ENCODE data around the gene TRIM15.
"Not testable (repeated sequence)": the region's sequence is repeated elsewhere in the genome, so short reads cannot be mapped to it uniquely, and the experiment has no call there.

Gene TRIM15

GRCh38 chr6:30160008-30160784 is 3.1 kb upstream of the TRIM15 start:
- TF ChIP-seq PAX5 (IDR thresholded peaks at IDR 0.05; ENCODE audit: insufficient read depth, low read length, severe bottlenecking) (no peak), POLR2AphosphoS5 (IDR thresholded peaks at IDR 0.05; ENCODE audit: low read depth, low read length) (no peak), TAF1 (IDR thresholded peaks at IDR 0.05; ENCODE audit: low read depth, low read length) (no peak), POLR2A (IDR thresholded peaks at IDR 0.05; ENCODE audit: low read depth, low read length) (no peak), POU2F2 (IDR thresholded peaks at IDR 0.05; ENCODE audit: low read depth, low read length) (no peak), SPI1 (IDR thresholded peaks at IDR 0.05; ENCODE audit: low read depth, low read length) (no peak)
- DNase-seq (ENCODE audit: insufficient read length, low spot score) (no peak), FAIRE-seq (no peak)

- no peak for TF ChIP-seq POLR2AphosphoS5 (IDR thresholded peaks at IDR 0.05; ENCODE audit: low read depth, low read length)
- FAIRE-seq = no peak
- no peak for DNase-seq (ENCODE audit: insufficient read length, low spot score)
These were observed 2.4 kb upstream of the TRIM15 start, which contains the start of gene TRIM10 for GRCh38 chr6:30160785-30161531. TSS of gene TRIM10 (minus strand) at chr6:30161211. CDS start at chr6:30160858, 353 bp downstream.

GRCh38 chr6:30162265-30163089 is 869 bp upstream of the TRIM15 start:
- TF ChIP-seq TAF1 (IDR thresholded peaks at IDR 0.05; ENCODE audit: low read depth, low read length) (no peak), POLR2AphosphoS5 (IDR thresholded peaks at IDR 0.05; ENCODE audit: low read depth, low read length) (no peak), PAX5 (IDR thresholded peaks at IDR 0.05; ENCODE audit: insufficient read depth, low read length, severe bottlenecking) (no peak), POU2F2 (IDR thresholded peaks at IDR 0.05; ENCODE audit: low read depth, low read length) (no peak), POLR2A (IDR thresholded peaks at IDR 0.05; ENCODE audit: low read depth, low read length) (no peak), SPI1 (IDR thresholded peaks at IDR 0.05; ENCODE audit: low read depth, low read length) (no peak)
- no peak for FAIRE-seq

GRCh38 chr6:30163918-30164654 is 740 bp downstream of the TRIM15 start:
- no peak for TF ChIP-seq POLR2AphosphoS5 (IDR thresholded peaks at IDR 0.05; ENCODE audit: low read depth, low read length)
- no peak for TF ChIP-seq PAX5 (IDR thresholded peaks at IDR 0.05; ENCODE audit: insufficient read depth, low read length, severe bottlenecking)
- no peak for TF ChIP-seq POLR2A (IDR thresholded peaks at IDR 0.05; ENCODE audit: low read depth, low read length)
- TF ChIP-seq TAF1 (IDR thresholded peaks at IDR 0.05; ENCODE audit: low read depth, low read length) = no peak
- no peak for TF ChIP-seq POU2F2 (IDR thresholded peaks at IDR 0.05; ENCODE audit: low read depth, low read length)
- no peak for TF ChIP-seq SPI1 (IDR thresholded peaks at IDR 0.05; ENCODE audit: low read depth, low read length)
- DNase-seq (ENCODE audit: insufficient read length, low spot score) (no peak), FAIRE-seq (no peak)

More at GRCh38 chr6:30162265-30163089, 869 bp upstream of the TRIM15 start:
- DNase-seq (ENCODE audit: insufficient read length, low spot score) = no peak

- FAIRE-seq = no peak
- no peak for TF ChIP-seq TAF1 (IDR thresholded peaks at IDR 0.05; ENCODE audit: low read depth, low read length)
- no peak for TF ChIP-seq PAX5 (IDR thresholded peaks at IDR 0.05; ENCODE audit: insufficient read depth, low read length, severe bottlenecking)
- TF ChIP-seq POU2F2 (IDR thresholded peaks at IDR 0.05; ENCODE audit: low read depth, low read length) = no peak
- TF ChIP-seq POLR2A (IDR thresholded peaks at IDR 0.05; ENCODE audit: low read depth, low read length) = no peak
- TF ChIP-seq SPI1 (IDR thresholded peaks at IDR 0.05; ENCODE audit: low read depth, low read length) = no peak
- no peak for DNase-seq (ENCODE audit: insufficient read length, low spot score)
These were observed 1.4 kb downstream of the TRIM15 start for GRCh38 chr6:30164714-30165113.

- FAIRE-seq; DNase-seq (ENCODE audit: insufficient read length, low spot score): not testable (repeated sequence)
These were observed 1.9 kb downstream of the TRIM15 start for GRCh38 chr6:30165238-30165637.

GRCh38 chr6:30167101-30167500 is 3.8 kb downstream of the TRIM15 start:
- TF ChIP-seq POU2F2 (IDR thresholded peaks at IDR 0.05; ENCODE audit: low read depth, low read length) (no peak), PAX5 (IDR thresholded peaks at IDR 0.05; ENCODE audit: insufficient read depth, low read length, severe bottlenecking) (no peak), POLR2A (IDR thresholded peaks at IDR 0.05; ENCODE audit: low read depth, low read length) (no peak), POLR2AphosphoS5 (IDR thresholded peaks at IDR 0.05; ENCODE audit: low read depth, low read length) (no peak), SPI1 (IDR thresholded peaks at IDR 0.05; ENCODE audit: low read depth, low read length) (no peak), TAF1 (IDR thresholded peaks at IDR 0.05; ENCODE audit: low read depth, low read length) (no peak)
- DNase-seq (ENCODE audit: insufficient read length, low spot score) = no peak
- no peak for FAIRE-seq

GRCh38 chr6:30168741-30169140 is 5.4 kb downstream of the TRIM15 start:
- FAIRE-seq (no peak), DNase-seq (ENCODE audit: insufficient read length, low spot score) (no peak)
- TF ChIP-seq SPI1 (IDR thresholded peaks at IDR 0.05; ENCODE audit: low read depth, low read length) = no peak
- TF ChIP-seq POLR2A (IDR thresholded peaks at IDR 0.05; ENCODE audit: low read depth, low read length) = no peak
- TF ChIP-seq TAF1 (IDR thresholded peaks at IDR 0.05; ENCODE audit: low read depth, low read length) = no peak
- TF ChIP-seq POLR2AphosphoS5 (IDR thresholded peaks at IDR 0.05; ENCODE audit: low read depth, low read length) = no peak
- TF ChIP-seq POU2F2 (IDR thresholded peaks at IDR 0.05; ENCODE audit: low read depth, low read length) = no peak
- TF ChIP-seq PAX5 (IDR thresholded peaks at IDR 0.05; ENCODE audit: insufficient read depth, low read length, severe bottlenecking) = no peak

Data from GM12891 (cell line).